SK-N-SH treated with all-trans-retinoic acid at 6 μM for 48 hours (cell line): ENCODE results near the gene TTLL1.

Source experiments
- ATAC-seq: fragments of 200-7000 bp; cut with Tn5 transposase; 3 replicates; pipeline ENCODE4 v1.9.1; 2020; ENCODE audit warnings: mild to moderate bottlenecking, moderate library complexity
- ARNTL ChIP-seq: fragments of 450-650 bp; formaldehyde crosslinking; IDR thresholded peaks from 2 replicates; pipeline ENCODE4 v1.5.0; 2020; ENCODE audit warnings: low read depth, mild to moderate bottlenecking, moderate library complexity, borderline replicate concordance
- BACH2 ChIP-seq: fragments of 250-450 bp; sonication (Bioruptor Pico); IDR thresholded peaks from 2 replicates; pipeline ENCODE4 v1.9.0; 2021; ENCODE audit warnings: mild to moderate bottlenecking, borderline replicate concordance
- CSDC2 ChIP-seq: fragments of 250-450 bp; sonication (Bioruptor Pico); IDR thresholded peaks from 2 replicates; pipeline ENCODE4 v1.5.0; 2020; ENCODE audit warnings: mild to moderate bottlenecking, moderate library complexity
- ESRRG ChIP-seq: fragments of 250-450 bp; sonication (Bioruptor Pico); IDR thresholded peaks from 2 replicates; pipeline ENCODE4 v1.6.1; 2021; ENCODE audit warnings: mild to moderate bottlenecking
- GLIS3 ChIP-seq: fragments of 250-450 bp; sonication (Bioruptor Pico); IDR thresholded peaks from 2 replicates; pipeline ENCODE4 v1.5.0; 2020; ENCODE audit warnings: mild to moderate bottlenecking, moderate library complexity
- ISL1 ChIP-seq: fragments of 250-450 bp; sonication (Bioruptor Pico); IDR thresholded peaks from 2 replicates; pipeline ENCODE4 v2.1.2; 2022; ENCODE audit warnings: mild to moderate bottlenecking, moderate library complexity
- OSR1 ChIP-seq: fragments of 250-450 bp; sonication (Bioruptor Pico); IDR thresholded peaks from 2 replicates; pipeline ENCODE4 v1.8.0; 2022; ENCODE audit warnings: moderate library complexity, mild to moderate bottlenecking, inconsistent platforms
- POU6F1 ChIP-seq: fragments of 250-450 bp; sonication (Bioruptor Pico); IDR thresholded peaks from 2 replicates; pipeline ENCODE4 v1.8.0; 2021; ENCODE audit warnings: low read depth, mild to moderate bottlenecking, moderate library complexity, borderline replicate concordance
- PPARA ChIP-seq: fragments of 250-450 bp; sonication (Bioruptor Pico); IDR thresholded peaks from 2 replicates; pipeline ENCODE4 v1.5.0; 2020; ENCODE audit warnings: mild to moderate bottlenecking, borderline replicate concordance
- RARB ChIP-seq: fragments of 250-450 bp; sonication (Bioruptor Pico); IDR thresholded peaks from 2 replicates; pipeline ENCODE4 v1.8.0; 2021; ENCODE audit warnings: mild to moderate bottlenecking, moderate library complexity
- SNAI2 ChIP-seq: fragments of 250-450 bp; sonication (Bioruptor Pico); IDR thresholded peaks from 2 replicates; pipeline ENCODE4 v1.5.0; 2020; ENCODE audit warnings: mild to moderate bottlenecking, moderate library complexity
- TCF4 ChIP-seq: fragments of 250-450 bp; sonication (Bioruptor Pico); IDR thresholded peaks from 2 replicates; pipeline ENCODE4 v1.8.0; 2021; ENCODE audit warnings: mild to moderate bottlenecking, moderate library complexity, borderline replicate concordance
- TOX ChIP-seq: fragments of 250-450 bp; sonication (Bioruptor Pico); IDR thresholded peaks from 2 replicates; pipeline ENCODE4 v1.8.0; 2021; ENCODE audit warnings: mild to moderate bottlenecking, moderate library complexity, borderline replicate concordance
- TSHZ2 ChIP-seq: fragments of 250-450 bp; sonication (Bioruptor Pico); IDR thresholded peaks from 2 replicates; pipeline ENCODE4 v1.5.0; 2020; ENCODE audit warnings: mild to moderate bottlenecking, moderate library complexity
- ZC3H10 ChIP-seq: fragments of 250-450 bp; sonication (Bioruptor Pico); IDR thresholded peaks from 2 replicates; pipeline ENCODE4 v1.5.1; 2021; ENCODE audit warnings: mild to moderate bottlenecking, moderate library complexity
- ZFP3 ChIP-seq: fragments of 250-450 bp; sonication (Bioruptor Pico); IDR thresholded peaks from 2 replicates; pipeline ENCODE4 v1.5.0; 2020; ENCODE audit warnings: mild to moderate bottlenecking, moderate library complexity
- ZFP30 ChIP-seq: fragments of 450-650 bp; formaldehyde crosslinking; IDR thresholded peaks from 2 replicates; pipeline ENCODE4 v1.5.0; 2022; ENCODE audit warnings: mild to moderate bottlenecking, moderate library complexity
- ZNF565 ChIP-seq: fragments of 450-650 bp; formaldehyde crosslinking; conservative IDR thresholded peaks from 2 replicates; pipeline ENCODE4 v1.5.0; 2020; ENCODE audit warnings: low read depth, mild to moderate bottlenecking, moderate library complexity
- ZNF70 ChIP-seq: fragments of 450-650 bp; formaldehyde crosslinking; IDR thresholded peaks from 2 replicates; pipeline ENCODE4 v1.5.0; 2020; ENCODE audit warnings: mild to moderate bottlenecking, moderate library complexity
- TF ChIP-seq, protein P1 (sequence below): fragments of 250-450 bp; sonication (Bioruptor Pico); IDR thresholded peaks from 2 replicates; pipeline ENCODE4 v1.5.1; 2021; ENCODE audit warnings: mild to moderate bottlenecking, moderate library complexity
- TF ChIP-seq, protein P2 (sequence below): fragments of 250-450 bp; sonication (Bioruptor Pico); IDR thresholded peaks from 2 replicates; pipeline ENCODE4 v1.8.0; 2020; ENCODE audit warnings: mild to moderate bottlenecking, moderate library complexity, borderline replicate concordance
- TF ChIP-seq, protein P3 (sequence below): fragments of 250-450 bp; sonication (Bioruptor Pico); IDR thresholded peaks from 2 replicates; pipeline ENCODE4 v1.5.1; 2020; ENCODE audit warnings: low read depth, mild to moderate bottlenecking, moderate library complexity

The TTLL1 gene

DNA sequence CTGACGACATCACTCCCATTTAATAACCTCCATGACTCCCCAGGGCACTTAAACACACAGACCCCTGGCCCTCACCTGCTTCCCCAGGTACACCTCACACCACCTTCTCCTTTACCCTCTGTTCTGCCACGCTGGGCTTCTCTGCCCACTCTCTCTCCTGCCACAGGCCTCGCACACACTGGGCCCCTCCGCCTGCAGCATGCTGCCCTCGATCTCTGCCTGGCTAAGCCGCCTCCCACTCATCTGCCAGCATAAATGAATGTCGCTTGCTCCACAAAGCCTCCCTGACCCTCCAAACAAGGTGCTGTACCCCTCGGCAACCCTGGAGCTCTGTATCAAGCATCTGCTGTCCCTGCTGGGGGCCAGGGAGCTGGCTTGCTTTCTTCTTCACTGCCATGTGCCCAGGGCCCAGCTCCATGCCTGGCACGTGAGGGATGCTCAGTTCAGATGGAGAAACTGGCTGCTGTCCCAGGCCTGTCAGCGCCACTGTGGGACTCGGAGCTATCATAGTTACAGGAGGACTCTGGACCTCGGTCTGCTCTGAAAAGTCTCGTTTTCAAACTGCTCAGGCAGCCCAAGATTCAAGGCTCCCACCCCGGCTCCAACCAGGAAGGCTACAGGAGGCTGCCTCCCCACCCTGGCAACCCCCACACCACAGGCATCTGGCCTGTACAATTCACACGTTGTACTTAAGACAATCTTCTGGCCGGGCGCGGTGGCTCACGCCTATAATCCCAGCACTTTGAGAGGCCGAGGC, 11.9 kb downstream of the TTLL1 start:
- no peak for TF ChIP-seq TSHZ2
- no peak for TF ChIP-seq TCF4 (CRISPR knock-in tag)
- no peak for TF ChIP-seq POU6F1
- TF ChIP-seq TOX (CRISPR knock-in tag) = no peak
- no peak for TF ChIP-seq ESRRG (CRISPR knock-in tag)
- no peak for ATAC-seq

GRCh38 chr22:43066844-43067385, 22.3 kb downstream of the TTLL1 start:
- no peak for TF ChIP-seq POU6F1
- no peak for TF ChIP-seq ZC3H10 (CRISPR knock-in tag)
- no peak for TF ChIP-seq ZFP30
- no peak for TF ChIP-seq OSR1 (CRISPR knock-in tag)
- TF ChIP-seq ZNF70 = no peak
- no peak; the same call in 2 of the 3 replicates for ATAC-seq

DNA sequence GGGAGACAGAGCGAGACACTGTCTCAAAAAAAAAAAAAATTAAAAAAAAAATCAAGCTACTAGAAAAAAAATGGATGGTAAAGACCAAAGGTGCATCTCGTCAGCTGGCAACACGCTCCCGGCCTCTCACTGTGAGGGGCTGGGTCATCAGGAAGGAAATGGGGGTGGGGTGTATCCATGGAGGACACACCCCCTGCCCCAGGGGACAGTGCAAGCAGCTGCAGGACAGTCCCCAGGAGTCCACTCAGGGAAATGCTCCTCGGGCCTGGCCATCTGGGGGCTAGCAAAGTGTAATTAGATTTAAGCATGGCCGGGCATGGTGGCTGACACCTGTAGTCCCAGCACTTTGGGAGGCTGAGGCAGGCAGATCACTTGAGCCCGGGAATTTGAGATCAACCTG, 23.1 kb downstream of the TTLL1 start:
- ATAC-seq = no peak
- no peak for TF ChIP-seq ZFP30
- TF ChIP-seq OSR1 (CRISPR knock-in tag) = no peak
- TF ChIP-seq TSHZ2 = no peak
- no peak for TF ChIP-seq ZFP3 (CRISPR knock-in tag)
- TF ChIP-seq ISL1 = no peak
- TF ChIP-seq CSDC2 (CRISPR knock-in tag) = no peak
- TF ChIP-seq, protein P1, sequence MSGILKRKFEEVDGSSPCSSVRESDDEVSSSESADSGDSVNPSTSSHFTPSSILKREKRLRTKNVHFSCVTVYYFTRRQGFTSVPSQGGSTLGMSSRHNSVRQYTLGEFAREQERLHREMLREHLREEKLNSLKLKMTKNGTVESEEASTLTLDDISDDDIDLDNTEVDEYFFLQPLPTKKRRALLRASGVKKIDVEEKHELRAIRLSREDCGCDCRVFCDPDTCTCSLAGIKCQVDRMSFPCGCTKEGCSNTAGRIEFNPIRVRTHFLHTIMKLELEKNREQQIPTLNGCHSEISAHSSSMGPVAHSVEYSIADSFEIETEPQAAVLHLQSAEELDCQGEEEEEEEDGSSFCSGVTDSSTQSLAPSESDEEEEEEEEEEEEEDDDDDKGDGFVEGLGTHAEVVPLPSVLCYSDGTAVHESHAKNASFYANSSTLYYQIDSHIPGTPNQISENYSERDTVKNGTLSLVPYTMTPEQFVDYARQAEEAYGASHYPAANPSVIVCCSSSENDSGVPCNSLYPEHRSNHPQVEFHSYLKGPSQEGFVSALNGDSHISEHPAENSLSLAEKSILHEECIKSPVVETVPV (CRISPR knock-in tag) = no peak
- no peak for TF ChIP-seq SNAI2 (CRISPR knock-in tag)
- no peak for TF ChIP-seq GLIS3
- no peak for TF ChIP-seq ZC3H10 (CRISPR knock-in tag)
- TF ChIP-seq ARNTL = no peak
- TF ChIP-seq, protein P2, sequence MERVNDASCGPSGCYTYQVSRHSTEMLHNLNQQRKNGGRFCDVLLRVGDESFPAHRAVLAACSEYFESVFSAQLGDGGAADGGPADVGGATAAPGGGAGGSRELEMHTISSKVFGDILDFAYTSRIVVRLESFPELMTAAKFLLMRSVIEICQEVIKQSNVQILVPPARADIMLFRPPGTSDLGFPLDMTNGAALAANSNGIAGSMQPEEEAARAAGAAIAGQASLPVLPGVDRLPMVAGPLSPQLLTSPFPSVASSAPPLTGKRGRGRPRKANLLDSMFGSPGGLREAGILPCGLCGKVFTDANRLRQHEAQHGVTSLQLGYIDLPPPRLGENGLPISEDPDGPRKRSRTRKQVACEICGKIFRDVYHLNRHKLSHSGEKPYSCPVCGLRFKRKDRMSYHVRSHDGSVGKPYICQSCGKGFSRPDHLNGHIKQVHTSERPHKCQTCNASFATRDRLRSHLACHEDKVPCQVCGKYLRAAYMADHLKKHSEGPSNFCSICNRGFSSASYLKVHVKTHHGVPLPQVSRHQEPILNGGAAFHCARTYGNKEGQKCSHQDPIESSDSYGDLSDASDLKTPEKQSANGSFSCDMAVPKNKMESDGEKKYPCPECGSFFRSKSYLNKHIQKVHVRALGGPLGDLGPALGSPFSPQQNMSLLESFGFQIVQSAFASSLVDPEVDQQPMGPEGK = no peak
- TF ChIP-seq TOX (CRISPR knock-in tag) = no peak
- TF ChIP-seq BACH2 (CRISPR knock-in tag) = no peak
- TF ChIP-seq ZNF70 = no peak
- TF ChIP-seq, protein P3, sequence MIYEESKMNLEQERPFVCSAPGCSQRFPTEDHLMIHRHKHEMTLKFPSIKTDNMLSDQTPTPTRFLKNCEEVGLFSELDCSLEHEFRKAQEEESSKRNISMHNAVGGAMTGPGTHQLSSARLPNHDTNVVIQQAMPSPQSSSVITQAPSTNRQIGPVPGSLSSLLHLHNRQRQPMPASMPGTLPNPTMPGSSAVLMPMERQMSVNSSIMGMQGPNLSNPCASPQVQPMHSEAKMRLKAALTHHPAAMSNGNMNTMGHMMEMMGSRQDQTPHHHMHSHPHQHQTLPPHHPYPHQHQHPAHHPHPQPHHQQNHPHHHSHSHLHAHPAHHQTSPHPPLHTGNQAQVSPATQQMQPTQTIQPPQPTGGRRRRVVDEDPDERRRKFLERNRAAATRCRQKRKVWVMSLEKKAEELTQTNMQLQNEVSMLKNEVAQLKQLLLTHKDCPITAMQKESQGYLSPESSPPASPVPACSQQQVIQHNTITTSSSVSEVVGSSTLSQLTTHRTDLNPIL (CRISPR knock-in tag) = no peak
- no peak for TF ChIP-seq ZNF565 (CRISPR knock-in tag)
- TF ChIP-seq PPARA (CRISPR knock-in tag) = no peak
- TF ChIP-seq RARB = no peak
